GM10248 (cell line): ENCODE results near the gene CHCHD1.
"Not testable (repeated sequence)": the region's sequence is repeated elsewhere in the genome, so short reads cannot be mapped to it uniquely, and the experiment has no call there.

Experiments
- CTCF ChIA-PET: fragments of 300-600 bp; sonication (Branson Sonifier 250); formaldehyde crosslinking; extraction: SDS; loops from one replicate; lab custom pipeline; 2021; ENCODE audit warnings: antibody characterized with exemption; lab: Yijun Ruan, JAX
- POLR2A ChIA-PET: fragments of 350-650 bp; sonication (Branson Sonifier 250); formaldehyde crosslinking; extraction: SDS; loops from one replicate; lab custom pipeline; 2020; ENCODE audit warnings: antibody characterized with exemption; lab: Yijun Ruan, JAX
- DNase-seq: peaks from one replicate; pipeline ENCODE4 v3.0.0; 2012; ENCODE audit errors: extremely low spot score
- CTCF ChIP-seq: IDR thresholded peaks from 2 replicates; pipeline ENCODE4 v1.5.1; 2012; ENCODE audit warnings: mild to moderate bottlenecking, low read depth; ENCODE audit errors: extremely low read depth, missing control alignments, control extremely low read depth

CHCHD1 gene

GRCh38 chr10:73781879-73782748, at the start of gene CHCHD1:
Gene CHCHD1, plus strand, starts transcription at chr10:73782048. Its CDS starts 28 bp downstream, at chr10:73782076.
- peak; percentile 89 for DNase-seq
- ChIA-PET CTCF (interaction anchor here (0.8 to 2.9 kb wide), 8 partner anchors 9 to 253 kb away, joined by 3 to 12 read pairs (median 4); a partner anchor contains a TSS), POLR2A (interaction anchor here (0.8 to 1.8 kb wide), 3 partner anchors 10 to 37 kb away, joined by 3 to 10 read pairs (median 3); a partner anchor contains a TSS)
- no peak for TF ChIP-seq CTCF

- no peak for TF ChIP-seq CTCF
- no peak for DNase-seq
- CTCF ChIA-PET = interaction anchor here (1.2 to 2.6 kb wide), 2 partner anchors 11 to 34 kb away, joined by 3 to 16 read pairs; partner anchors contain the start of gene SEC24C
- POLR2A ChIA-PET = no interaction called here
These were observed 49.4 kb upstream of the CHCHD1 start for GRCh38 chr10:73732426-73732825.

- POLR2A ChIA-PET = no interaction called here
- TF ChIP-seq CTCF = no peak
- CTCF ChIA-PET = interaction anchor here (1.2 kb wide), 1 partner anchor 33 kb away, joined by 3 read pairs; no protein-coding TSS in a partner anchor
- no peak for DNase-seq
These were observed 48.8 kb upstream of the CHCHD1 start for GRCh38 chr10:73732931-73733623.

GRCh38 chr10:73734028-73734720, 47.7 kb upstream of the CHCHD1 start:
- CTCF ChIA-PET = no interaction called here
- DNase-seq = no peak
- TF ChIP-seq CTCF = no peak
- POLR2A ChIA-PET = no interaction called here

- CTCF ChIA-PET = no interaction called here
- no peak for DNase-seq
- POLR2A ChIA-PET = no interaction called here
- TF ChIP-seq CTCF = no peak
These were observed 47.0 kb upstream of the CHCHD1 start for GRCh38 chr10:73734796-73735305.

GRCh38 chr10:73740501-73741254, 41.2 kb upstream of the CHCHD1 start:
- CTCF ChIA-PET, DNase-seq: not testable (repeated sequence)
- POLR2A ChIA-PET = interaction anchor here (1.0 kb wide), 1 partner anchor 10 kb away, joined by 3 read pairs; no protein-coding TSS in a partner anchor
